Effector memory CD4-positive, alpha-beta T cell (primary cell): ENCODE data around the gene CCDC127.

Source experiments
- DNase-seq, 3 donors: peaks; one replicate each; pipeline ENCODE4 v3.0.0-alpha.2; 2020
- H3K27ac ChIP-seq: 2 replicates; pipeline ENCODE4 v1.7.0; 2013; ENCODE audit warnings: mild to moderate bottlenecking, low read length, moderate library complexity; ENCODE audit not compliant: insufficient read depth, poor library complexity, severe bottlenecking
- H3K27me3 ChIP-seq: replicated peaks from 2 replicates; pipeline ENCODE4 v1.7.0; 2013; ENCODE audit warnings: mild to moderate bottlenecking, low read length; ENCODE audit not compliant: insufficient read depth, control insufficient read depth, poor library complexity, severe bottlenecking
- H3K36me3 ChIP-seq: 2 replicates; pipeline ENCODE4 v1.7.0; 2013; ENCODE audit warnings: mild to moderate bottlenecking, low read length, moderate library complexity; ENCODE audit not compliant: control insufficient read depth, insufficient read depth
- H3K4me1 ChIP-seq: 2 replicates; pipeline ENCODE4 v1.7.0; 2013; ENCODE audit warnings: low read length, mild to moderate bottlenecking; ENCODE audit not compliant: control insufficient read depth, insufficient read depth, poor library complexity, severe bottlenecking
- H3K4me3 ChIP-seq: 2 replicates; pipeline ENCODE4 v1.7.0; 2013; ENCODE audit warnings: low read length, low read depth, mild to moderate bottlenecking; ENCODE audit not compliant: insufficient read depth, poor library complexity, severe bottlenecking
- H3K9me3 ChIP-seq: 2 replicates; pipeline ENCODE4 v1.7.0; 2013; ENCODE audit warnings: mild to moderate bottlenecking, low read length, moderate library complexity; ENCODE audit not compliant: control insufficient read depth

Gene CCDC127

DNA sequence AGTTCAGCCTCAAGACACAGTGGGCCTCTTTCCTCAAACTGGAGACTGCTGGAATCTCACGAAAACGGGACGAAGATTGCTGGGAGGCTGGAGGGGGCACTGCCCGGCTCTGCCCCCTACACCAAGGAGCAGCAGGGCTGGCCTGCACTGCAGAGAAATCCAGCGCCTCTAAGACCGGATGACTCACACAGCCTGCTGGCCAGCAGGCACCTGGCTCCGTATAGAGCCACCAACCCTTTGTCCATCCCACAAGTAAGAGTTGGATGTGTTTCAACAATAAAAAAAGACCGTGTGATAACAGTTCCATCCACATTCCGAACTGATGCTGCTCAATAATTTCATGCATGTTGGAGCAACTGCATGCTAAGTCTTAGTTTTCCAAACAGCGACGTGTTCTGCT is 11.5 kb downstream of the CCDC127 start:
- H3K36me3 ChIP-seq = peaks cover 53% of the 10 kb centered on the region
- no peaks in the 10 kb centered on the region for H3K27me3 ChIP-seq
- no peak overlapping the region for H3K4me3 ChIP-seq
- H3K4me1 ChIP-seq = no peaks in the 10 kb centered on the region
- H3K9me3 ChIP-seq = no peaks in the 10 kb centered on the region
- DNase-seq = no peak
- H3K27ac ChIP-seq = no peak overlapping the region

GRCh38 chr5:204966-205670 is 12.8 kb downstream of the CCDC127 start:
- peaks cover 53% of the 10 kb centered on the region for H3K36me3 ChIP-seq
- no peaks in the 10 kb centered on the region for H3K27me3 ChIP-seq
- H3K4me1 ChIP-seq = no peaks in the 10 kb centered on the region
- H3K9me3 ChIP-seq = no peaks in the 10 kb centered on the region
- DNase-seq = no peak
- no peak overlapping the region for H3K4me3 ChIP-seq
- H3K27ac ChIP-seq = no peak overlapping the region

DNA sequence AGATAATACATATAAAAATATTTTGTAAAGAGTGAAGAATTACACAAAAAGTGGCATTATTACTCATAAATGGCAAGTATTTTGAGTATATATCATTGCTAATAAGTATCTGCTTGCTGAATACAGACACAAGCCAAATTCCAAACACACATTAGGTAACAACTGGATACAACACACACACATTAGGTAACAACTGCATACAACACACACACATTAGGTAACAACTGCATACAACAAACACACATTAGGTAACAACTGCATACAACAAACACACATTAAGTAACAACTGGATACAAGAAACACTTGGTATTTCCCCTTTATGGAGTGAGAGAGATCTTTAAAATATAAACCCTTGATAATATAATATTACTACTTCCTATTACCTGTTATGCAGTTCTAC is 13.5 kb downstream of the CCDC127 start:
- H3K9me3 ChIP-seq = no peaks in the 10 kb centered on the region
- H3K4me3 ChIP-seq = no peak overlapping the region
- H3K36me3 ChIP-seq = peaks cover 53% of the 10 kb centered on the region
- no peak for DNase-seq
- no peak overlapping the region for H3K27ac ChIP-seq
- no peaks in the 10 kb centered on the region for H3K4me1 ChIP-seq
- H3K27me3 ChIP-seq = no peaks in the 10 kb centered on the region

DNA sequence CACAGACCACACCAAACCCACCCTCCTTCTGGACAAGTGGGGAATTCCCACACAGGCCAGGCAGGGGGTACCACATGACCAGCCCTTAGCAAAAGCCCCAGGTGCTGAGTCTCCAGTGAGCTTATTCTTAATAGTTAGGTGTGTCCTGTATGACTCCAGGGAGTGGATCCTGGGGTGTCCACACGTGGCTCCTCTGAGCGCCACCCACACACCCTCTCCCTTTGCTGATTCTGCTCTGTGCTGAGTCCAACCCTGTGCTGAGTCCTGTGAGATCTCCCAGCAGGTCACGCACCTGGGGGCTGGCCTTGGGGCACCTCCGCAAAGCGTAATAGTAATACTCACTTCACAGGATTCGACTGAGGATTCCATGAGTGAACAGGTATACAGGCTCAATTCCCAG is 14.0 kb downstream of the CCDC127 start:
- H3K4me3 ChIP-seq = no peak overlapping the region
- H3K27ac ChIP-seq = no peak overlapping the region
- DNase-seq = no peak
- H3K4me1 ChIP-seq = no peaks in the 10 kb centered on the region
- H3K36me3 ChIP-seq = peaks cover 53% of the 10 kb centered on the region
- no peaks in the 10 kb centered on the region for H3K27me3 ChIP-seq
- H3K9me3 ChIP-seq = no peaks in the 10 kb centered on the region

DNA sequence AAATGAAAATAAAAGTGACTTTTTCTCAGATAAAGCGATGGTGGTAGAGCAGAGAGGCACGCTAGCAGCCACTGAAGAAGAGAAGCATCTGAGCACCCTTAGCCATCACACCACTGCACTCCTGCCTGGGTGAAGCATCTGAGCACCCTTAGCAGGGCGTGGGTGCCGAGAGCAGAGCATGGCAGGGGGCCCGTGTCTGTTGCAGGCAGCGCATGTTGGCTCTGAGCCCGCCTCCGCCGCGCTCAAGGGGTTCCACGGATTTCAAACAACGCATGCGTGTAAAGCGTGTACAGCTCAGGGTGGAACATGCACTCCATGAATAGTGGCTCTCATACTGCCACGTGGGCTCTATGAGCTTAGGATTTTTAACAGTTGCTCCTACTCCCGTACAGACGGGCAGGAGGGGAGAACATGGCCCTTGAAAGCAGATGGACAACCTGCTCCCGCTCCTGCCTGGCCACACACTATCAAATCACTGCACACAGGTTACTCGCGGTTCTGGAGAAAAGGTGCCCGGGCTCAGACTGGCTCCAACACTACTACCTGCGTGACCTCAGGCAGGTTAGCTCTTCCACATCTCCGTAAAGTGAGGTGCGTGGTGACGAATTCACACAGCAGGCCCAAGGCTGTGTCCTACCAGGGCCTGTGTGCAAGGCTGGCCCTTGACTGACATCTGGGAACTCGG is 14.6 kb downstream of the CCDC127 start:
- Histone ChIP-seq H3K27me3 (no peaks in the 10 kb centered on the region), H3K4me3 (no peak overlapping the region), H3K4me1 (no peaks in the 10 kb centered on the region), H3K27ac (no peak overlapping the region), H3K36me3 (peaks cover 49% of the 10 kb centered on the region), H3K9me3 (no peaks in the 10 kb centered on the region)
- no peak for DNase-seq

GRCh38 chr5:201672-202071 is 16.3 kb downstream of the CCDC127 start:
- no peaks in the 10 kb centered on the region for H3K27me3 ChIP-seq
- H3K4me3 ChIP-seq = no peak overlapping the region
- peaks cover 35% of the 10 kb centered on the region for H3K36me3 ChIP-seq
- no peaks in the 10 kb centered on the region for H3K9me3 ChIP-seq
- no peaks in the 10 kb centered on the region for H3K4me1 ChIP-seq
- H3K27ac ChIP-seq = no peak overlapping the region
- DNase-seq = no peak

DNA sequence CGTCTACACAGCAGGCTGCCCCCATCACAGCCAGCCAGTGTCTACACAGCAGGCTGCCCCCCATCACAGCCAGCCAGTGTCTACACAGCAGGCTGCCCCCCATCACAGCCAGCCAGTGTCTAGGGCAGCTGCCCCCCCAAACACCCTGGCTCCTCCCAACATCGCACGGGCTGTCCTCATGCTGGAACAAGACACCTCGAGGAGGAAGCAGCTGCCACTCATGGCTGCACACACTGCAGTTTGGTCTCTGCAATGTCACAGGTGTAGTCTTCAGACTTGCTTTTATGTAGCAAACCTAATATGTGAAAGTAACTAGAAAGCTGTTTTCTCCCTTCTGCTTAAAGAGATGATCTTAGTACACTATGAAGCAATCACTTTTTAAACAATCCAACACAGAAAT is 17.0 kb downstream of the CCDC127 start:
- no peak overlapping the region for H3K4me3 ChIP-seq
- H3K4me1 ChIP-seq = no peaks in the 10 kb centered on the region
- peaks cover 28% of the 10 kb centered on the region for H3K36me3 ChIP-seq
- no peak for DNase-seq
- no peak overlapping the region for H3K27ac ChIP-seq
- H3K27me3 ChIP-seq = no peaks in the 10 kb centered on the region
- H3K9me3 ChIP-seq = no peaks in the 10 kb centered on the region

GRCh38 chr5:199950-200645 is 17.9 kb downstream of the CCDC127 start:
- Histone ChIP-seq H3K9me3 (no peaks in the 10 kb centered on the region), H3K4me3 (no peak overlapping the region), H3K27ac (no peak overlapping the region), H3K27me3 (no peaks in the 10 kb centered on the region), H3K36me3 (peaks cover 19% of the 10 kb centered on the region), H3K4me1 (no peaks in the 10 kb centered on the region)
- DNase-seq = no peak

- no peaks in the 10 kb centered on the region for H3K9me3 ChIP-seq
- no peak overlapping the region for H3K4me3 ChIP-seq
- H3K27me3 ChIP-seq = no peaks in the 10 kb centered on the region
- peaks cover 12% of the 10 kb centered on the region for H3K36me3 ChIP-seq
- H3K27ac ChIP-seq = no peak overlapping the region
- DNase-seq = no peak
- no peaks in the 10 kb centered on the region for H3K4me1 ChIP-seq
Observed at GRCh38 chr5:199197-199949, 18.6 kb downstream of the CCDC127 start.
